Renal cortical epithelial cell (primary cell): Measurements from ENCODE around the gene JADE2. TPM values are rescaled to one million over a fixed set of nuclear protein-coding genes. Genes with fewer than 3 reads are reported as not detected.

Source experiments
- DNase-seq: peaks from one replicate; pipeline ENCODE4 v3.0.0-alpha.2; 2011; ENCODE audit warnings: low read depth
- total RNA-seq: library from RNA; depleted of rRNA; stranded (reverse); fragments of >200 nt; gene quantifications from 2 replicates; pipeline ENCODE4 v1.2.3, GENCODE V29; 2014

JADE2 gene
- total RNA-seq, 1 donor from 2014 or later, result 42.6 TPM

GRCh38 chr5:134529460-134529859, 4.0 kb downstream of the JADE2 start:
- DNase-seq, result no peak

GRCh38 chr5:134530301-134531077, 5.0 kb downstream of the JADE2 start:
- peak; percentile 13 for DNase-seq

- no peak for DNase-seq
Measured at GRCh38 chr5:134533115-134533815, 7.8 kb downstream of the JADE2 start.

GRCh38 chr5:134534058-134534725, 8.7 kb downstream of the JADE2 start:
- no peak for DNase-seq

- DNase-seq, result no peak
Measured at GRCh38 chr5:134534726-134535110, 9.2 kb downstream of the JADE2 start.

GRCh38 chr5:134536876-134537275, 11.4 kb downstream of the JADE2 start:
- DNase-seq, result no peak

GRCh38 chr5:134537297-134537696, 11.8 kb downstream of the JADE2 start:
- DNase-seq, result no peak

GRCh38 chr5:134538296-134538695, 12.8 kb downstream of the JADE2 start:
- no peak for DNase-seq

- DNase-seq, result no peak
Measured at GRCh38 chr5:134539732-134540131, 14.3 kb downstream of the JADE2 start.

- DNase-seq, result no peak
Measured at GRCh38 chr5:134540747-134541733, 15.6 kb downstream of the JADE2 start.

- DNase-seq, result no peak
Measured at GRCh38 chr5:134541736-134542376, 16.4 kb downstream of the JADE2 start.

GRCh38 chr5:134543820-134544614, 18.5 kb downstream of the JADE2 start:
- no peak for DNase-seq

- no peak for DNase-seq
Measured at GRCh38 chr5:134545070-134545868, 19.8 kb downstream of the JADE2 start.

- DNase-seq, result no peak
Measured at GRCh38 chr5:134547066-134547465, 21.6 kb downstream of the JADE2 start.

GRCh38 chr5:134547579-134547978, 22.1 kb downstream of the JADE2 start:
- DNase-seq, result no peak

- no peak for DNase-seq
Measured at GRCh38 chr5:134547999-134548658, 22.7 kb downstream of the JADE2 start.

GRCh38 chr5:134549714-134550113, 24.2 kb downstream of the JADE2 start:
- no peak for DNase-seq

GRCh38 chr5:134550271-134551214, 25.1 kb downstream of the JADE2 start:
- no peak for DNase-seq
